OCI-LY1 (cell line): ENCODE measurements around the gene RBL2.

ENCODE experiments used
- H2AFZ ChIP-seq: fragments of 200-600 bp; sonication (generic), shearing (Covaris generic); 2 replicates; pipeline ENCODE4 v1.6.0; 2014; ENCODE audit warnings: antibody characterized with exemption, mild to moderate bottlenecking, low read length
- H3F3A ChIP-seq: fragments of 200-600 bp; sonication (generic), shearing (Covaris generic); 2 replicates; pipeline ENCODE4 v1.6.0; 2014; ENCODE audit warnings: mild to moderate bottlenecking, antibody characterized with exemption, low read length, moderate library complexity; ENCODE audit not compliant: insufficient read depth
- H3K27ac ChIP-seq: fragments of 200-600 bp; sonication (generic); 2 replicates; pipeline ENCODE4 v1.5.1; 2014; ENCODE audit warnings: low read length, mixed run types, mild to moderate bottlenecking, low read depth; ENCODE audit not compliant: poor library complexity, severe bottlenecking
- H3K27me3 ChIP-seq: fragments of 200-600 bp; sonication (generic); 2 replicates; pipeline ENCODE4 v1.6.0; 2014; ENCODE audit warnings: antibody characterized with exemption, mild to moderate bottlenecking, low read length, moderate library complexity; ENCODE audit not compliant: insufficient read depth
- H3K36me3 ChIP-seq: fragments of 200-600 bp; sonication (generic); 2 replicates; pipeline ENCODE4 v1.6.1; 2014; ENCODE audit warnings: mild to moderate bottlenecking, antibody characterized with exemption, low read length, moderate library complexity, mixed read lengths; ENCODE audit not compliant: insufficient read depth
- H3K4me1 ChIP-seq: fragments of 200-600 bp; sonication (generic); 2 replicates; pipeline ENCODE4 v1.5.1; 2014; ENCODE audit warnings: mild to moderate bottlenecking, low read length, moderate library complexity; ENCODE audit not compliant: insufficient read depth, severe bottlenecking
- H3K4me2 ChIP-seq: fragments of 200-600 bp; sonication (generic), shearing (Covaris generic); 2 replicates; pipeline ENCODE4 v1.6.1; 2014; ENCODE audit warnings: low read length
- H3K4me3 ChIP-seq: fragments of 200-600 bp; sonication (generic); 2 replicates; pipeline ENCODE4 v1.5.1; 2014; ENCODE audit warnings: low read length, low read depth, mild to moderate bottlenecking, mixed read lengths; ENCODE audit not compliant: poor library complexity, severe bottlenecking
- H3K79me2 ChIP-seq: fragments of 200-600 bp; shearing (Covaris generic); 2 replicates; pipeline ENCODE4 v1.6.1; 2016; ENCODE audit warnings: mixed run types, low read length, mixed read lengths; ENCODE audit not compliant: insufficient read depth
- H3K9ac ChIP-seq: fragments of 200-600 bp; sonication (generic), shearing (Covaris generic); 2 replicates; pipeline ENCODE4 v1.6.1; 2014; ENCODE audit warnings: mild to moderate bottlenecking, low read length, mixed read lengths
- H3K9me2 ChIP-seq: fragments of 200-600 bp; sonication (generic), shearing (Covaris generic); 2 replicates; pipeline ENCODE4 v1.6.1; 2014; ENCODE audit warnings: low read depth, mild to moderate bottlenecking, low read length, mixed read lengths
- H3K9me3 ChIP-seq: fragments of 200-600 bp; shearing (Covaris generic); 2 replicates; pipeline ENCODE4 v1.6.1; 2014; ENCODE audit warnings: low read length, mixed read lengths
- H4K20me1 ChIP-seq: fragments of 200-600 bp; sonication (generic), shearing (Covaris generic); 2 replicates; pipeline ENCODE4 v1.6.0; 2016; ENCODE audit warnings: mild to moderate bottlenecking, low read length; ENCODE audit not compliant: insufficient read depth
- EZH2 ChIP-seq: fragments of 200-600 bp; sonication (generic), shearing (Covaris generic); IDR thresholded peaks from 2 replicates; pipeline ENCODE4 v1.8.0; 2017; ENCODE audit warnings: borderline replicate concordance, mixed run types, mild to moderate bottlenecking, antibody characterized with exemption, low read length, moderate library complexity, mixed read lengths
- TF ChIP-seq, protein P1 (sequence below): fragments of 200-600 bp; sonication (generic), shearing (Covaris generic); IDR thresholded peaks from 2 replicates; pipeline ENCODE4 v1.5.1; 2017; ENCODE audit warnings: mild to moderate bottlenecking, antibody characterized with exemption, low read length, moderate library complexity, mixed read lengths

Gene RBL2

DNA sequence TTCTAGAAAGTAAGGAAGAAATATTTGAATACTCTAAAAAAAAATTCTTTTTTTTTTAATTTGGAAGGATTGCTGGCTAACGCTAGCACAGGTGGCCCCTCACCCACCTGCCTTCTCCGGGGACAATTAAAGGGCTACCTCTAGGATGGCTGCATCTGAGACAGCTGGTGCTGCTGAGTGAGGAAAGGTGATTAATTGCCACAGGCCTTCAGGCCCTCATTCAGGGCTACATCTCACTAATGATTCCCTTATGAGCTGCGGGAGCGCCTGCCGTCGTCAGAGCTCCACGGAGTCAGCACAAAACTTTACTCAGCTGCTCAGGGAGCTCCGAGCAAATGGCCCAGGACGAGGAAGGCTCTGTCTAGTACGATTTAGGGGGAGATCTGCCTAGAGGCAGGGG lies 95.8 kb downstream of the RBL2 start:
- H3K79me2 ChIP-seq = no peaks in the 10 kb centered on the region
- H3K9ac ChIP-seq = no peak overlapping the region
- no peak overlapping the region for H3K27ac ChIP-seq
- H3K4me3 ChIP-seq = no peak overlapping the region
- H2AFZ ChIP-seq = no peak overlapping the region
- H3K27me3 ChIP-seq = 0 out of 2 replicates have a peak, but pooled peaks cover 5% of the 10 kb centered on the region
- H3K4me2 ChIP-seq = no peak overlapping the region
- H3K4me1 ChIP-seq = no peaks in the 10 kb centered on the region
- no peaks in the 10 kb centered on the region for H3K36me3 ChIP-seq
- H3F3A ChIP-seq = no peaks in the 10 kb centered on the region
- H3K9me3 ChIP-seq = no peaks in the 10 kb centered on the region
- no peaks in the 10 kb centered on the region for H4K20me1 ChIP-seq
- H3K9me2 ChIP-seq = no peaks in the 10 kb centered on the region
- TF ChIP-seq, protein P1, sequence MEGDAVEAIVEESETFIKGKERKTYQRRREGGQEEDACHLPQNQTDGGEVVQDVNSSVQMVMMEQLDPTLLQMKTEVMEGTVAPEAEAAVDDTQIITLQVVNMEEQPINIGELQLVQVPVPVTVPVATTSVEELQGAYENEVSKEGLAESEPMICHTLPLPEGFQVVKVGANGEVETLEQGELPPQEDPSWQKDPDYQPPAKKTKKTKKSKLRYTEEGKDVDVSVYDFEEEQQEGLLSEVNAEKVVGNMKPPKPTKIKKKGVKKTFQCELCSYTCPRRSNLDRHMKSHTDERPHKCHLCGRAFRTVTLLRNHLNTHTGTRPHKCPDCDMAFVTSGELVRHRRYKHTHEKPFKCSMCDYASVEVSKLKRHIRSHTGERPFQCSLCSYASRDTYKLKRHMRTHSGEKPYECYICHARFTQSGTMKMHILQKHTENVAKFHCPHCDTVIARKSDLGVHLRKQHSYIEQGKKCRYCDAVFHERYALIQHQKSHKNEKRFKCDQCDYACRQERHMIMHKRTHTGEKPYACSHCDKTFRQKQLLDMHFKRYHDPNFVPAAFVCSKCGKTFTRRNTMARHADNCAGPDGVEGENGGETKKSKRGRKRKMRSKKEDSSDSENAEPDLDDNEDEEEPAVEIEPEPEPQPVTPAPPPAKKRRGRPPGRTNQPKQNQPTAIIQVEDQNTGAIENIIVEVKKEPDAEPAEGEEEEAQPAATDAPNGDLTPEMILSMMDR = no peak
- TF ChIP-seq EZH2 = no peak

DNA sequence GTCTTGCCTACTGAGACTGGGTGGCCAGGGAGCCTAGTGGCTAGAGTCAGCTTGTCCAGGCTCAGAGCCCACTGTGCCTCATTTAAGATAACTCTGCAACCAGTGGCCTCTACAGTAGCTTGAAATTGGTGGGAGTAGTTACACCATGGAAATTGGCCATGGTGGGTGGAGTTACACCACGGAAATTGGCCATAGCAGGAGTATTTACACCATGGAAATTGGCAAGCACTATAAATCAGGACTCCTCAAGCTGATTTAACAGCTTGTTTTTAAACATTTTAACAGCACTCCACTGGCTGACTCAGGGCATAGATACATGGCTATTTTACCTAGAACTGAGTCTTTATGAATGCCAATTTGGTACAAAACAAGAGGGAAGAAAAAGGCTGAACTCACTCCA lies 96.5 kb downstream of the RBL2 start:
- Histone ChIP-seq H3K4me2 (no peak overlapping the region), H3K79me2 (no peaks in the 10 kb centered on the region), H3K4me3 (no peak overlapping the region), H3K9me2 (no peaks in the 10 kb centered on the region), H3K9ac (no peak overlapping the region), H3F3A (no peaks in the 10 kb centered on the region), H3K27me3 (0 out of 2 replicates have a peak, but pooled peaks cover 5% of the 10 kb centered on the region), H4K20me1 (no peaks in the 10 kb centered on the region), H3K9me3 (no peaks in the 10 kb centered on the region), H3K27ac (no peak overlapping the region), H3K4me1 (no peaks in the 10 kb centered on the region), H2AFZ (no peak overlapping the region), H3K36me3 (no peaks in the 10 kb centered on the region)
- no peak for TF ChIP-seq EZH2
- TF ChIP-seq, protein P1 = no peak

DNA sequence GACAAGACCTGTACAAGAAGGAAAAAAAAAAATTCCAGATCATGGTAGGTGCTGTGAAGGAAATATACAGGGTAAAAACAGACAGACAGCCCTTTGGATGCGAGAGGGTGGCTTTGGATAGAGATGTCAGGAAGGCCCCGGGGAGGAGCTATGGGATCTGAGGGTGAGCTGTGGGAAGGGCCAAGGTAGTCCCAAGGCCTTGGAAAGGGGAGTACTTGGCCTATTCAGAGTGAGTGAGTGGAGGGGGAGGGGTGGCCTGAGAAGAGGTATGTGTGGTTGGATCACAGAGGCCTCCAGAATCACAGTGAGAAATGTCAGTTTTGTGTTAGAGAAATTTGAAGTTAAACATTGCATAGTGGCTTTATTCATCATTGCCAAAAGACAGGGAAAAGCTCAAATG lies 99.9 kb downstream of the RBL2 start:
- H3K27me3 ChIP-seq = no peaks in the 10 kb centered on the region
- no peak overlapping the region for H3K27ac ChIP-seq
- H3K4me3 ChIP-seq = no peak overlapping the region
- H4K20me1 ChIP-seq = no peaks in the 10 kb centered on the region
- H3K79me2 ChIP-seq = no peaks in the 10 kb centered on the region
- H3K9me2 ChIP-seq = no peaks in the 10 kb centered on the region
- no peaks in the 10 kb centered on the region for H3K36me3 ChIP-seq
- TF ChIP-seq EZH2 = no peak
- TF ChIP-seq, protein P1 = no peak
- no peak overlapping the region for H2AFZ ChIP-seq
- H3K4me1 ChIP-seq = no peaks in the 10 kb centered on the region
- H3K9me3 ChIP-seq = no peaks in the 10 kb centered on the region
- H3F3A ChIP-seq = no peaks in the 10 kb centered on the region
- no peak overlapping the region for H3K4me2 ChIP-seq
- H3K9ac ChIP-seq = no peak overlapping the region
